ENCODE results near the gene PPFIA1. TPM values are rescaled to one million over a fixed set of nuclear protein-coding genes. Genes with fewer than 3 reads are reported as not detected.

Gene PPFIA1
- total RNA-seq, result 26.0 and 34.0 TPM in 2 replicates

GRCh38 chr11:70270104-70270876, at the start of gene PPFIA1:
PPFIA1 (plus strand) TSS chr11:70270690; CDS start chr11:70272173, 1,483 bp downstream.

GRCh38 chr11:70397983-70398833, 127.7 kb downstream of the PPFIA1 start, which contains the start of gene CTTN:
CTTN (plus strand) TSS chr11:70398529; CDS start chr11:70407298, 8,769 bp downstream.

Other genes starting within 250 kb of the PPFIA1 start
- gene ANO1, start 192.4 kb upstream of the PPFIA1 start, total RNA-seq, result 0.35 and 0.43 TPM in 2 replicates
- 20.6 and 29.6 TPM in 2 replicates for gene FADD, start 67.4 kb upstream of the PPFIA1 start, total RNA-seq
- gene CTTN, start 127.8 kb downstream of the PPFIA1 start, total RNA-seq, result 207 and 293 TPM in 2 replicates